Measurements from ENCODE around the gene MAP3K14.
A peak's percentile ranks its signal among the peaks of the same experiment; 100 is the strongest.

Gene MAP3K14

GRCh38 chr17:45231481-45232116, 85.2 kb downstream of the MAP3K14 start:
- no peak for DNase-seq

- DNase-seq: peak; percentile 16
Observed at GRCh38 chr17:45230787-45231480, 85.9 kb downstream of the MAP3K14 start.

- DNase-seq: no peak
Observed at GRCh38 chr17:45230410-45230786, 86.4 kb downstream of the MAP3K14 start.

GRCh38 chr17:45229681-45230409, 87.0 kb downstream of the MAP3K14 start:
- no peak for DNase-seq

- DNase-seq: no peak
Observed at GRCh38 chr17:45228763-45229539, 87.9 kb downstream of the MAP3K14 start.

GRCh38 chr17:45227926-45228762, 88.7 kb downstream of the MAP3K14 start:
- peak; percentile 59 for DNase-seq

GRCh38 chr17:45227101-45227925, 89.5 kb downstream of the MAP3K14 start:
- no peak for DNase-seq

GRCh38 chr17:45226576-45226975, 90.2 kb downstream of the MAP3K14 start:
- DNase-seq: no peak

- no peak for DNase-seq
Observed at GRCh38 chr17:45225964-45226530, 90.8 kb downstream of the MAP3K14 start.

- DNase-seq: peak; percentile 23
Observed at GRCh38 chr17:45225051-45225700, 91.6 kb downstream of the MAP3K14 start.

- no peak for DNase-seq
Observed at GRCh38 chr17:45224671-45225050, 92.2 kb downstream of the MAP3K14 start.

GRCh38 chr17:45223539-45224528, 93.0 kb downstream of the MAP3K14 start:
- DNase-seq: peak; percentile 42

- DNase-seq: no peak
Observed at GRCh38 chr17:45222996-45223538, 93.8 kb downstream of the MAP3K14 start.

- DNase-seq: no peak
Observed at GRCh38 chr17:45222289-45222995, 94.4 kb downstream of the MAP3K14 start.

- DNase-seq: no peak
Observed at GRCh38 chr17:45222014-45222288, 94.9 kb downstream of the MAP3K14 start.

GRCh38 chr17:45221081-45222013, 95.5 kb downstream of the MAP3K14 start, which contains the start of gene FMNL1:
FMNL1 (plus strand) TSS chr17:45221885; CDS start chr17:45222125, 240 bp downstream.
- no peak for DNase-seq

GRCh38 chr17:45220079-45220478, 96.7 kb downstream of the MAP3K14 start:
- DNase-seq: no peak

All from NCI-H1694 treated with DMSO at 0.1 percent for 48 hours (cell line).